GM12878 (cell line): ENCODE results near the gene KIF26A. TPM values are rescaled to one million over a fixed set of nuclear protein-coding genes. Genes with fewer than 3 reads are reported as not detected.

ENCODE experiments used
- ATAC-seq: fragments of 200-7000 bp; cut with Tn5 transposase; 3 replicates; pipeline ENCODE4 v1.9.1; 2020; ENCODE audit warnings: mild to moderate bottlenecking, moderate library complexity
- BruUV-seq: library from RNA; stranded (reverse); fragments of 400-500 nt; replicated peaks from 2 replicates; lab custom pipeline; 2021; lab: Mats Ljungman, UMichigan
- CTCF ChIA-PET: fragments of 300-600 bp; sonication (Branson Sonifier 250); formaldehyde crosslinking; extraction: SDS; loops from one replicate; lab custom pipeline; 2021; ENCODE audit warnings: inconsistent platforms; lab: Yijun Ruan, JAX
- POLR2A ChIA-PET: fragments of 350-600 bp; formaldehyde crosslinking; extraction: SDS; loops from one replicate; lab custom pipeline; 2021; ENCODE audit warnings: inconsistent platforms; lab: Charles Lee
- RAD21 ChIA-PET: fragments of 300-600 bp; sonication (Branson Sonifier 250); formaldehyde crosslinking; loops from one replicate; lab custom pipeline; 2023; ENCODE audit warnings: antibody characterized with exemption; ENCODE audit not compliant: unreplicated experiment; lab: Charles Lee
- SMC1A ChIA-PET: fragments of 300-600 bp; sonication (Branson Sonifier 250); formaldehyde crosslinking; loops from one replicate; lab custom pipeline; 2023; ENCODE audit not compliant: unreplicated experiment, uncharacterized antibody; lab: Charles Lee
- DNase-seq: peaks from one replicate; pipeline ENCODE4 v3.0.0-alpha.2; 2011; ENCODE audit warnings: low read depth, low spot score
- FAIRE-seq: peaks from 3 replicates; lab custom pipeline; 2011; peaks lifted over from hg19 to GRCh38; lab: Jason Lieb, UNC
- H2AFZ ChIP-seq: 2 replicates; pipeline ENCODE4 v1.6.0; 2011; ENCODE audit warnings: low read depth, low read length, control low read depth; ENCODE audit not compliant: control insufficient read depth
- H3K27ac ChIP-seq: 2 replicates; pipeline ENCODE4 v1.5.1; 2011; ENCODE audit warnings: control low read depth; ENCODE audit not compliant: control insufficient read depth, insufficient read depth
- H3K27me3 ChIP-seq, 2 experiments: replicated peaks in 1 of 2; 2 replicates each; pipeline versions ENCODE4 v1.6.0 to v1.6.1; 2011; ENCODE audit warnings: low read length in 1 of 2; ENCODE audit not compliant: control insufficient read depth in 2 of 2, insufficient read depth in 2 of 2
- H3K36me3 ChIP-seq, 2 experiments: 2 replicates each; pipeline ENCODE4 v1.5.1; 2011; ENCODE audit warnings: low read length in 1 of 2; ENCODE audit not compliant: control insufficient read depth in 2 of 2, insufficient read depth in 2 of 2
- H3K4me1 ChIP-seq: 2 replicates; pipeline ENCODE4 v1.6.1; 2011; ENCODE audit warnings: mild to moderate bottlenecking, low read length, moderate library complexity, mixed read lengths; ENCODE audit not compliant: control insufficient read depth, insufficient read depth
- H3K4me2 ChIP-seq: 2 replicates; pipeline ENCODE4 v1.6.0; 2011; ENCODE audit warnings: control low read depth; ENCODE audit not compliant: control insufficient read depth, insufficient read depth
- H3K4me3 ChIP-seq: fragments of 200-600 bp; sonication (generic); 2 replicates; pipeline ENCODE4 v1.5.1; 2016
- H3K79me2 ChIP-seq: 2 replicates; pipeline ENCODE4 v1.6.0; 2011; ENCODE audit warnings: low read length; ENCODE audit not compliant: control insufficient read depth, insufficient read depth
- H3K9ac ChIP-seq: 2 replicates; pipeline ENCODE4 v1.8.0; 2011; ENCODE audit warnings: low read length, control low read depth, mixed read lengths; ENCODE audit not compliant: control insufficient read depth, insufficient read depth
- H3K9me3 ChIP-seq: replicated peaks from 3 replicates; pipeline ENCODE4 v1.5.1; 2011; ENCODE audit warnings: mild to moderate bottlenecking, low read length; ENCODE audit not compliant: control insufficient read depth, insufficient read depth
- H4K20me1 ChIP-seq: 2 replicates; pipeline ENCODE4 v1.6.0; 2011; ENCODE audit not compliant: control insufficient read depth, insufficient read depth
- BCL11A ChIP-seq: IDR thresholded peaks from 2 replicates; pipeline ENCODE4 v1.6.1; 2011; ENCODE audit warnings: low read depth, low read length
- CBX3 ChIP-seq: fragments of 200-600 bp; sonication (generic); IDR thresholded peaks from 2 replicates; pipeline ENCODE4 v1.6.1; 2016; ENCODE audit warnings: low read depth, borderline replicate concordance
- CHD4 ChIP-seq: fragments of 200-600 bp; sonication (generic); IDR thresholded peaks from 2 replicates; pipeline ENCODE4 v1.6.1; 2016; ENCODE audit warnings: mild to moderate bottlenecking
- CREB1 ChIP-seq: IDR thresholded peaks from 2 replicates; pipeline ENCODE4 v1.6.1; 2012; ENCODE audit warnings: low read depth, mild to moderate bottlenecking, inconsistent platforms
- E2F8 ChIP-seq: fragments of 450-650 bp; IDR thresholded peaks from 2 replicates; pipeline ENCODE4 v1.6.1; 2018; ENCODE audit warnings: mild to moderate bottlenecking, low read depth, moderate library complexity; ENCODE audit not compliant: partially characterized antibody
- FOXK2 ChIP-seq: fragments of 450-650 bp; IDR thresholded peaks from 2 replicates; pipeline ENCODE4 v1.6.1; 2017; ENCODE audit warnings: mild to moderate bottlenecking, moderate library complexity
- HDAC6 ChIP-seq: fragments of 200-600 bp; sonication (generic); IDR thresholded peaks from one replicate; pipeline ENCODE4 v1.8.0; 2017; ENCODE audit warnings: antibody characterized with exemption; ENCODE audit not compliant: unreplicated experiment
- IKZF1 ChIP-seq: fragments of 450-650 bp; conservative IDR thresholded peaks from 2 replicates; pipeline ENCODE4 v1.6.1; 2017; ENCODE audit warnings: antibody characterized with exemption, mild to moderate bottlenecking
- IRF4 ChIP-seq: IDR thresholded peaks from 2 replicates; pipeline ENCODE4 v1.6.1; 2011; ENCODE audit warnings: low read depth, low read length
- MTA3 ChIP-seq: IDR thresholded peaks from 2 replicates; pipeline ENCODE4 v1.6.1; 2012; ENCODE audit warnings: low read length, inconsistent platforms, borderline replicate concordance
- NRF1 ChIP-seq: conservative IDR thresholded peaks from 2 replicates; pipeline ENCODE4 v1.6.1; 2011; ENCODE audit warnings: mild to moderate bottlenecking, low read depth, low read length, improper control_type of control experiment
- PAX8 ChIP-seq: fragments of 450-650 bp; IDR thresholded peaks from 2 replicates; pipeline ENCODE4 v1.6.1; 2017; ENCODE audit warnings: mild to moderate bottlenecking, moderate library complexity
- POU2F2 ChIP-seq: IDR thresholded peaks from 3 replicates; pipeline ENCODE4 v1.6.1; 2011; ENCODE audit warnings: low read depth, mild to moderate bottlenecking, low read length, borderline replicate concordance
- RAD21 ChIP-seq: IDR thresholded peaks from 2 replicates; pipeline ENCODE4 v1.6.1; 2011; ENCODE audit warnings: mild to moderate bottlenecking, low read depth, low read length, moderate library complexity; ENCODE audit not compliant: insufficient read depth
- SMAD1 ChIP-seq: fragments of 450-650 bp; IDR thresholded peaks from 2 replicates; pipeline ENCODE4 v1.6.1; 2018; ENCODE audit warnings: mild to moderate bottlenecking, low read depth; ENCODE audit not compliant: partially characterized antibody
- SREBF1 ChIP-seq: IDR thresholded peaks from 2 replicates; pipeline ENCODE4 v1.6.1; 2012; ENCODE audit warnings: mild to moderate bottlenecking, low read length
- STAT3 ChIP-seq: IDR thresholded peaks from 2 replicates; pipeline ENCODE4 v1.6.1; 2011; ENCODE audit warnings: low read depth, low read length, improper control_type of control experiment
- YY1 ChIP-seq: IDR thresholded peaks from 2 replicates; pipeline ENCODE4 v1.6.1; 2011; ENCODE audit warnings: low read depth, mild to moderate bottlenecking, low read length
- ZBTB33 ChIP-seq: fragments of 450-650 bp; IDR thresholded peaks from 2 replicates; pipeline ENCODE4 v1.6.1; 2017; ENCODE audit warnings: mild to moderate bottlenecking
- WGBS: methylation state at CpG from one replicate; pipeline ENCODE4 v1.1.6; 2016; ENCODE audit warnings: low lambda C conversion rate; ENCODE audit not compliant: insufficient replicate concordance, insufficient coverage; ENCODE audit errors: missing lambda C conversion rate; 5-methylcytosine and 5-hydroxymethylcytosine counted together
- in situ Hi-C: fragments of 300-500 bp; cut with MboI; formaldehyde crosslinking; loops from 9 replicates; pipeline ENCODE4 v1.14.3; 2018; ENCODE audit warnings: mixed read lengths
- intact Hi-C: fragments of 100-400 bp; cut with micrococcal nuclease; formaldehyde crosslinking; loops from one replicate; pipeline ENCODE4 v1.14.2; 2022; ENCODE audit not compliant: unreplicated experiment
- polyA plus RNA-seq, 11 experiments: library from polyadenylated mRNA; depleted of rRNA in 4 of 11; unstranded in 6 of 11; stranded (reverse) in 5 of 11; fragments of >200 nt; fragmentation: Nextera tagmentation in 4 of 11; fragmentation: Illumina TruSeq in 1 of 11; extraction: Ambion mirVana in 4 of 11; extraction: Trizol in 1 of 11; gene quantifications; 1 replicate in 1 of 11; 2 replicates in 10 of 11; pipeline versions ENCODE4 v1.2.1 to v1.2.3, GENCODE V29; 2011 to 2016; ENCODE audit warnings: inconsistent platforms in 2 of 11, missing spikeins in 2 of 11, low read depth in 1 of 11
- total RNA-seq, 4 experiments: library from RNA; depleted of rRNA in 3 of 4; stranded (reverse); fragments of >200 nt in 3 of 4; fragmentation: Illumina TruSeq in 1 of 4; extraction: Trizol in 1 of 4; gene quantifications; 2 replicates each; pipeline versions ENCODE4 v1.2.1 to v1.2.3, GENCODE V29; 2013 to 2021
- TF ChIP-seq, protein P1 (sequence below): fragments of 450-650 bp; IDR thresholded peaks from 2 replicates; pipeline ENCODE4 v1.6.1; 2014; ENCODE audit warnings: mild to moderate bottlenecking

KIF26A gene
- total and polyA plus RNA-seq, 10 of the 15 experiments (the other 5 are each of a cell fraction or from before 2014, with no cell fraction given) = 0.05 TPM; not detected in 9

- POLR2A ChIA-PET = no interaction called here
- no peak overlapping the region for H3K4me3 ChIP-seq
- SMC1A ChIA-PET = no interaction called here
- H3K27me3 ChIP-seq = no peaks in the 10 kb centered on the region
- FAIRE-seq (no peak), ATAC-seq (no peak), DNase-seq (no peak)
- no TSS peak for BruUV-seq
- H3K4me2 ChIP-seq = no peak overlapping the region
- H3K27ac ChIP-seq = no peak overlapping the region
- H3K79me2 ChIP-seq = no peaks in the 10 kb centered on the region
- in situ Hi-C loops = no loop called here
- H4K20me1 ChIP-seq = no peaks in the 10 kb centered on the region
- TF ChIP-seq, protein P1, sequence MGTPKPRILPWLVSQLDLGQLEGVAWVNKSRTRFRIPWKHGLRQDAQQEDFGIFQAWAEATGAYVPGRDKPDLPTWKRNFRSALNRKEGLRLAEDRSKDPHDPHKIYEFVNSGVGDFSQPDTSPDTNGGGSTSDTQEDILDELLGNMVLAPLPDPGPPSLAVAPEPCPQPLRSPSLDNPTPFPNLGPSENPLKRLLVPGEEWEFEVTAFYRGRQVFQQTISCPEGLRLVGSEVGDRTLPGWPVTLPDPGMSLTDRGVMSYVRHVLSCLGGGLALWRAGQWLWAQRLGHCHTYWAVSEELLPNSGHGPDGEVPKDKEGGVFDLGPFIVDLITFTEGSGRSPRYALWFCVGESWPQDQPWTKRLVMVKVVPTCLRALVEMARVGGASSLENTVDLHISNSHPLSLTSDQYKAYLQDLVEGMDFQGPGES = no peak
- TF ChIP-seq PAX8 (no peak), RAD21 (no peak), IKZF1 (no peak), MTA3 (no peak), STAT3 (no peak), NRF1 (no peak), IRF4 (no peak), SREBF1 (no peak), YY1 (no peak), FOXK2 (no peak), SMAD1 (no peak), ZBTB33 (no peak), E2F8 (no peak), CREB1 (no peak), POU2F2 (no peak), BCL11A (no peak), HDAC6 (no peak), CBX3 (no peak), CHD4 (no peak)
- 52% methylated on average over 20 of the region's 21 CpGs for WGBS
- H2AFZ ChIP-seq = no peak overlapping the region
- intact Hi-C loops = no loop called here
- H3K9ac ChIP-seq = no peak overlapping the region
- no peaks in the 10 kb centered on the region for H3K9me3 ChIP-seq
- peaks cover under 1% of the 10 kb centered on the region; the same call in 1 of the 2 replicates for H3K4me1 ChIP-seq
- CTCF ChIA-PET = no interaction called here
- no peaks in the 10 kb centered on the region for H3K36me3 ChIP-seq
- RAD21 ChIA-PET = no interaction called here
Measured at GRCh38 chr14:104191409-104191997, 53.1 kb downstream of the KIF26A start.
